ENCODE measurements around the gene ARHGEF28. TPM values are rescaled to one million over a fixed set of nuclear protein-coding genes. Genes with fewer than 3 reads are reported as not detected.

Gene ARHGEF28
- polyA plus RNA-seq, 3 donors: not detected

DNA sequence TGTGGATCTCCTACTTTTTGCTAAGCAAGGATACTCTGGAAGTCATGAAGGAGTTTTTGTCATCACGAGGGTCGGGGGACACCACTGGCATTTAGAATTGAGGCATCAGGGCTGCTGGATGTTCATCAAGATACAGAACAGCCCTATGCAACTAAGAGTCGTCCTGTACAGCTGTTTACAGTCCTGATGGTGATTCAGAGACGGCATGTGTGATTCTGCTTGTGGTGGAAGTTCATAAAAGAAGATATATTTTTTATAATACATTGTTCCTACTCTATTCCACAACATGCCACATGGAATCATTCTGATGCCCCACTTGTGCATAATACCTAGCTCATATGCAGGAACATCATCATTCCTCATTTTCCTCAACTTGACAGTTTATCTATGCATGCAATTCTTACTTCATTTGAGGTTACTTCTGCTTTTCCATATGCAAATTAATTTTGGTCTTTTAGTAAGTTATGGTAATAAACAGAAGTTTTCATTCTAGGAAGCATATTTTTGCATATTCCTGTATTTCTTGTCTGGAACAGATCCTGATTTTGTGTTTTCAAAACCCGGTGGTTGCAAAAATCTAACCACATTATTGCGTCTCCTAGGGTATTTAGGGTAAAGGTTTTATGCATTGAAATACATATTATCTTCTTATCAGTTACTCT lies 155.2 kb downstream of the ARHGEF28 start:
- no peaks in the 10 kb centered on the region for H3K27me3 ChIP-seq (ENCODE audit: control insufficient read depth in 2 of 2, insufficient read depth in 2 of 2, low read length in 2 of 2)
- TF ChIP-seq, protein P1, sequence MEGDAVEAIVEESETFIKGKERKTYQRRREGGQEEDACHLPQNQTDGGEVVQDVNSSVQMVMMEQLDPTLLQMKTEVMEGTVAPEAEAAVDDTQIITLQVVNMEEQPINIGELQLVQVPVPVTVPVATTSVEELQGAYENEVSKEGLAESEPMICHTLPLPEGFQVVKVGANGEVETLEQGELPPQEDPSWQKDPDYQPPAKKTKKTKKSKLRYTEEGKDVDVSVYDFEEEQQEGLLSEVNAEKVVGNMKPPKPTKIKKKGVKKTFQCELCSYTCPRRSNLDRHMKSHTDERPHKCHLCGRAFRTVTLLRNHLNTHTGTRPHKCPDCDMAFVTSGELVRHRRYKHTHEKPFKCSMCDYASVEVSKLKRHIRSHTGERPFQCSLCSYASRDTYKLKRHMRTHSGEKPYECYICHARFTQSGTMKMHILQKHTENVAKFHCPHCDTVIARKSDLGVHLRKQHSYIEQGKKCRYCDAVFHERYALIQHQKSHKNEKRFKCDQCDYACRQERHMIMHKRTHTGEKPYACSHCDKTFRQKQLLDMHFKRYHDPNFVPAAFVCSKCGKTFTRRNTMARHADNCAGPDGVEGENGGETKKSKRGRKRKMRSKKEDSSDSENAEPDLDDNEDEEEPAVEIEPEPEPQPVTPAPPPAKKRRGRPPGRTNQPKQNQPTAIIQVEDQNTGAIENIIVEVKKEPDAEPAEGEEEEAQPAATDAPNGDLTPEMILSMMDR (IDR thresholded peaks at IDR 0.05): no peak
- H3K36me3 Mint-ChIP-seq: no peaks in the 10 kb centered on the region
- peaks cover 0 to 2% (median 2%) of the 10 kb centered on the region in 3 donors for H3K27me3 Mint-ChIP-seq (ENCODE audit: low read depth in 3 of 3)
- H3K4me2 ChIP-seq (replicated peaks; ENCODE audit: extremely low read depth, low read length, poor library complexity, severe bottlenecking): no peak overlapping the region
- WGBS (ENCODE audit: insufficient coverage): 100% methylated on average over 1 of the region's 6 CpGs
- no peak overlapping the region for H3K4me3 ChIP-seq (replicated peaks in 1 of 3; ENCODE audit: low read depth in 2 of 3, low read length in 3 of 3)
- H3K27ac Mint-ChIP-seq: no peak overlapping the region
- intact Hi-C loops (cut with micrococcal nuclease): no loop called here
- no peak overlapping the region for H3K4me3 Mint-ChIP-seq
- H3K27ac ChIP-seq (ENCODE audit: low read depth in 1 of 2, low read length in 2 of 2): no peak overlapping the region
- no peaks in the 10 kb centered on the region for H3K36me3 ChIP-seq (replicated peaks in 1 of 2; ENCODE audit: control insufficient read depth in 1 of 2, insufficient read depth in 2 of 2, low read length in 2 of 2)
- peaks cover 31% of the 10 kb centered on the region for H3K4me1 Mint-ChIP-seq
- DNase-seq: peak in 2 of 3 donors; percentile 7 to 17
- no peak overlapping the region for H3K9ac ChIP-seq (ENCODE audit: insufficient read depth, low read length, poor library complexity, severe bottlenecking)
- no peaks in the 10 kb centered on the region for H3K9me3 ChIP-seq (replicated peaks in 1 of 2; ENCODE audit: control insufficient read depth in 1 of 2, insufficient read depth in 1 of 2, low read length in 2 of 2)
- peaks cover 0 to 2% (median 0%) of the 10 kb centered on the region in 7 donors for H3K9me3 Mint-ChIP-seq
- peaks cover 9 to 13% of the 10 kb centered on the region in 2 donors for H3K4me1 ChIP-seq (ENCODE audit: control insufficient read depth in 1 of 2, insufficient read depth in 2 of 2, low read length in 2 of 2)
- H3K79me2 ChIP-seq (ENCODE audit: insufficient read depth, low read length): no peaks in the 10 kb centered on the region
- H4K20me1 ChIP-seq (ENCODE audit: insufficient read depth, low read length): no peaks in the 10 kb centered on the region
- no peak overlapping the region for H2AFZ ChIP-seq (ENCODE audit: insufficient read depth, low read depth, low read length, poor library complexity, severe bottlenecking)

DNA sequence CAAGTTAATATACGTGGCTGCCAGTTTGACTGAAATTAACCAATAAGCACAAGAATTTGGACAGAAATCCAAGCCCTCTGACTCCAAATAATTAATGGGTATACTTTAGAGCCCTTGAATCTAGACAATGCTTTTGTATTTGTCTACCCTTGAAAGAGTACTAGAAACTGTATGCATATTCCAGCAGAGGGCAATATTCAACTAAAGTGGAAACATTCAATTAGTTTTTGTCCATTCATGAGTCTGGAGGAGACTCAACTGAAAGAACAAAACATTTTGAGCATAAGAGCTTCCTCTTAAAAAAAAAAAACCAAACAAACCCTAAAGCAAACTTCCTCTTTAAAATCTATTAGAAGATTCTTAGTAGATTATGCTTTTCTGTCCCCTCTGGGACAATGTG lies 157.8 kb downstream of the ARHGEF28 start:
- TF ChIP-seq, protein P1 (IDR thresholded peaks at IDR 0.05): peak; percentile 14
- no peaks in the 10 kb centered on the region for H3K9me3 ChIP-seq (replicated peaks in 1 of 2; ENCODE audit: control insufficient read depth in 1 of 2, insufficient read depth in 1 of 2, low read length in 2 of 2)
- Mint-ChIP-seq H3K4me3 (no peak overlapping the region), H3K27me3 (ENCODE audit: low read depth in 3 of 3) (peaks cover 0 to 2% (median 0%) of the 10 kb centered on the region in 3 donors), H3K9me3 (peaks cover 0 to 2% (median 0%) of the 10 kb centered on the region in 7 donors), H3K27ac (no peak overlapping the region), H3K36me3 (no peaks in the 10 kb centered on the region), H3K4me1 (peaks cover 31% of the 10 kb centered on the region)
- no peaks in the 10 kb centered on the region for H3K79me2 ChIP-seq (ENCODE audit: insufficient read depth, low read length)
- peaks cover 9 to 13% of the 10 kb centered on the region in 2 donors for H3K4me1 ChIP-seq (ENCODE audit: control insufficient read depth in 1 of 2, insufficient read depth in 2 of 2, low read length in 2 of 2)
- H3K4me2 ChIP-seq (replicated peaks; ENCODE audit: extremely low read depth, low read length, poor library complexity, severe bottlenecking): no peak overlapping the region
- H3K27ac ChIP-seq (ENCODE audit: low read depth in 1 of 2, low read length in 2 of 2): no peak overlapping the region
- no CpG with 5 or more reads among the region's 1 CpG for WGBS (ENCODE audit: insufficient coverage)
- peak in 1 of 3 donors; percentile 30 for DNase-seq
- no peaks in the 10 kb centered on the region for H4K20me1 ChIP-seq (ENCODE audit: insufficient read depth, low read length)
- no peak overlapping the region for H3K4me3 ChIP-seq (replicated peaks in 1 of 3; ENCODE audit: low read depth in 2 of 3, low read length in 3 of 3)
- H3K27me3 ChIP-seq (ENCODE audit: control insufficient read depth in 2 of 2, insufficient read depth in 2 of 2, low read length in 2 of 2): no peaks in the 10 kb centered on the region
- no peak overlapping the region for H3K9ac ChIP-seq (ENCODE audit: insufficient read depth, low read length, poor library complexity, severe bottlenecking)
- H2AFZ ChIP-seq (ENCODE audit: insufficient read depth, low read depth, low read length, poor library complexity, severe bottlenecking): no peak overlapping the region
- intact Hi-C loops (cut with micrococcal nuclease): no loop called here
- no peaks in the 10 kb centered on the region for H3K36me3 ChIP-seq (replicated peaks in 1 of 2; ENCODE audit: control insufficient read depth in 1 of 2, insufficient read depth in 2 of 2, low read length in 2 of 2)

All from CD14-positive monocyte (primary cell).